HepG2 (cell line): ENCODE data around the gene C11orf24. TPM values are rescaled to one million over a fixed set of nuclear protein-coding genes. Genes with fewer than 3 reads are reported as not detected.

Experiments
- ATAC-seq: fragments of 200-7000 bp; cut with Tn5 transposase; 3 replicates; pipeline ENCODE4 v1.9.1; 2020; ENCODE audit warnings: mild to moderate bottlenecking, moderate library complexity
- BruUV-seq: library from RNA; stranded (reverse); fragments of 400-500 nt; replicated peaks from 2 replicates; lab custom pipeline; 2021; lab: Mats Ljungman, UMichigan
- CTCF ChIA-PET: fragments of 300-600 bp; formaldehyde crosslinking; extraction: SDS; loops from one replicate; lab custom pipeline; 2021; ENCODE audit warnings: low total read pairs, inconsistent platforms, low intra/inter-chr PET ratio; lab: Yijun Ruan, JAX
- POLR2A ChIA-PET: fragments of 350-600 bp; sonication (Branson Sonifier 250); formaldehyde crosslinking; loops from one replicate; lab custom pipeline; 2020; ENCODE audit warnings: antibody characterized with exemption, inconsistent platforms; lab: Yijun Ruan, JAX
- DNase-seq: peaks from one replicate; pipeline ENCODE4 v3.0.0-alpha.2; 2015; ENCODE audit warnings: low spot score
- FAIRE-seq: peaks from 3 replicates; lab custom pipeline; 2011; peaks lifted over from hg19 to GRCh38; lab: Jason Lieb, UNC
- H2AFZ ChIP-seq: one replicate; pipeline ENCODE4 v1.6.1; 2011; ENCODE audit warnings: low read length, inconsistent platforms
- H3K27ac ChIP-seq: fragments of 300-600 bp; 3 replicates; pipeline ENCODE4 v1.8.0; 2011; ENCODE audit warnings: mixed run types, mild to moderate bottlenecking, mixed read lengths, low read length, inconsistent platforms; ENCODE audit not compliant: insufficient read depth; ENCODE audit errors: extremely low read length
- H3K27me3 ChIP-seq, 2 experiments: fragments of 200-600 bp in 1 of 2; 2 replicates in 1 of 2; 3 replicates in 1 of 2; pipeline versions ENCODE4 v1.6.0 to v1.8.0; 2011; ENCODE audit warnings: low read length in 2 of 2, mild to moderate bottlenecking in 2 of 2, moderate library complexity in 2 of 2, inconsistent platforms in 1 of 2; ENCODE audit not compliant: insufficient read depth in 2 of 2, control insufficient read depth in 1 of 2
- H3K36me3 ChIP-seq, 2 experiments: fragments of 200-600 bp in 1 of 2; replicated peaks in 1 of 2; 2 replicates in 1 of 2; 3 replicates in 1 of 2; pipeline versions ENCODE4 v1.5.1 to v1.8.0; 2011; ENCODE audit warnings: low read length in 2 of 2, inconsistent platforms in 1 of 2; ENCODE audit not compliant: insufficient read depth in 2 of 2, control insufficient read depth in 1 of 2
- H3K4me1 ChIP-seq: 2 replicates; pipeline ENCODE4 v1.5.1; 2012; ENCODE audit warnings: low read length, inconsistent platforms; ENCODE audit not compliant: insufficient read depth
- H3K4me2 ChIP-seq: 2 replicates; pipeline ENCODE4 v1.6.0; 2011; ENCODE audit warnings: low read depth, low read length, inconsistent platforms
- H3K4me3 ChIP-seq, 3 experiments: fragments of 200-600 bp in 1 of 3; sonication (generic), shearing (Covaris generic) in 1 of 3; replicated peaks in 1 of 3; 2 replicates each; pipeline ENCODE4 v1.5.1; 2011 to 2016; ENCODE audit warnings: low read length in 3 of 3, inconsistent platforms in 2 of 3, low read depth in 2 of 3, mild to moderate bottlenecking in 2 of 3, control low read depth in 1 of 3, mixed read lengths in 1 of 3; ENCODE audit not compliant: insufficient read depth in 1 of 3
- H3K79me2 ChIP-seq: one replicate; pipeline ENCODE4 v1.6.1; 2011; ENCODE audit warnings: low read length, inconsistent platforms; ENCODE audit not compliant: insufficient read depth
- H3K9ac ChIP-seq: 2 replicates; pipeline ENCODE4 v1.6.0; 2011; ENCODE audit warnings: mild to moderate bottlenecking, low read depth, low read length, inconsistent platforms; ENCODE audit not compliant: insufficient read depth
- H3K9me3 ChIP-seq: 2 replicates; pipeline ENCODE4 v1.5.1; 2012; ENCODE audit warnings: mild to moderate bottlenecking, low read length
- H4K20me1 ChIP-seq: 2 replicates; pipeline ENCODE4 v1.6.0; 2011; ENCODE audit warnings: inconsistent platforms, mild to moderate bottlenecking, low read length, moderate library complexity; ENCODE audit not compliant: insufficient read depth
- CHD2 ChIP-seq: IDR thresholded peaks from 2 replicates; pipeline ENCODE4 v1.6.1; 2011; ENCODE audit warnings: low read depth, low read length, improper control_type of control experiment
- SYNCRIP ChIP-seq: fragments of 200-400 bp; formaldehyde crosslinking; IDR thresholded peaks from 2 replicates; pipeline ENCODE4 v1.6.1; 2018; ENCODE audit warnings: mild to moderate bottlenecking, low read depth, low read length; ENCODE audit not compliant: insufficient read depth
- YY1 ChIP-seq: IDR thresholded peaks from 2 replicates; pipeline ENCODE4 v1.6.1; 2011; ENCODE audit warnings: low read length, low read depth, moderate library complexity, mild to moderate bottlenecking; ENCODE audit not compliant: insufficient read depth, insufficient replicate concordance
- ZNF558 ChIP-seq: sonication (generic); formaldehyde crosslinking; IDR thresholded peaks from 2 replicates; pipeline ENCODE4 v1.9.0; 2022; ENCODE audit warnings: mild to moderate bottlenecking, missing genetic modification reagents, borderline replicate concordance
- WGBS: methylation state at CpG from one replicate; pipeline ENCODE4 v1.1.6; 2017; ENCODE audit warnings: low lambda C conversion rate; 5-methylcytosine and 5-hydroxymethylcytosine counted together
- in situ Hi-C: cut with HindIII; loops from 2 replicates; pipeline ENCODE4 v1.10.0; 2017; ENCODE audit warnings: low pct_unique_long_range_greater_than_20kb; ENCODE audit not compliant: extremely low pct_ligation_motif_present
- intact Hi-C: fragments of 100-400 bp; cut with micrococcal nuclease; formaldehyde crosslinking; loops from one replicate; pipeline ENCODE4 v1.10.0; 2022; ENCODE audit not compliant: unreplicated experiment
- polyA plus RNA-seq, 8 experiments: library from polyadenylated mRNA; depleted of rRNA in 3 of 8; stranded (reverse) in 7 of 8; unstranded in 1 of 8; fragments of >200 nt; fragmentation: Illumina TruSeq in 4 of 8; extraction: Trizol in 4 of 8; gene quantifications; 2 replicates each; pipeline versions ENCODE4 v1.2.1 to v1.2.3, GENCODE V29; 2011 to 2016; ENCODE audit warnings: low read depth in 4 of 8, missing spikeins in 1 of 8, mixed read lengths in 1 of 8; ENCODE audit not compliant: insufficient read depth in 1 of 8
- total RNA-seq, 5 experiments: library from RNA; depleted of rRNA; stranded (reverse); fragments of >200 nt; fragmentation: Illumina TruSeq; extraction: Trizol; gene quantifications; 2 replicates each; pipeline ENCODE4 v1.2.3, GENCODE V29; 2016; ENCODE audit warnings: low read depth in 1 of 5
- TF ChIP-seq, protein P1 (sequence below), 2 experiments: sonication (generic) in 1 of 2; formaldehyde crosslinking in 1 of 2; IDR thresholded peaks; 2 replicates each; pipeline versions ENCODE4 v1.6.1 to v1.9.0; 2014 to 2022; ENCODE audit warnings: antibody characterized with exemption in 1 of 2, borderline replicate concordance in 1 of 2, inconsistent platforms in 1 of 2, low read depth in 1 of 2, missing genetic modification reagents in 1 of 2
- TF ChIP-seq, protein P2 (sequence below): sonication (generic); formaldehyde crosslinking; IDR thresholded peaks from 2 replicates; pipeline ENCODE4 v1.4.0; 2020; ENCODE audit warnings: missing genetic modification reagents
- TF ChIP-seq, protein P3 (sequence below): sonication (generic); formaldehyde crosslinking; IDR thresholded peaks from 2 replicates; pipeline ENCODE4 v1.4.0; 2020; ENCODE audit warnings: mild to moderate bottlenecking, missing genetic modification reagents
- TF ChIP-seq, protein P4 (sequence below): sonication (generic); formaldehyde crosslinking; conservative IDR thresholded peaks from 2 replicates; pipeline ENCODE4 v1.4.0; 2020; ENCODE audit warnings: missing genetic modification reagents

The C11orf24 gene
- total and polyA plus RNA-seq, 2 of the 13 experiments (the other 11 are each of a cell fraction or from before 2014, with no cell fraction given): 52.9 to 55.5 TPM

DNA sequence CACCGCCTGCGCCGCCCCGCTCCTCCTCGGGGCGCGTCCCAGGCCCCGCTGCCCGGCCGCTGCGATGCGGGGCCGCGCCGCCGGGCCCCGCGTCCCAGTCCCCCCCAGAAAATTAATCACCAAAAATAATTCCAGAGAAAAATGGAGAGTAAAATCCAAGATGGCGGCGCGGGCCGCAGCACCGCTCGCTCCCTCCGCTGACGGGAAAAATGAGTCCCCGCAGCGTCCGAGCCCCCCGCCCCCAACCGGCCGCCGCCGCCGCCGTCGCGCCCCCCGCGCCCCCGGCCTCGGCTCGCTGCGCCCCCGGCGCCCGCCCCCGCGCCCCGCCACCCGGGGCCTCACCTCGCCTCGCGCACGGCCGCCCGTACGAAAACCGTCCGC is 58.6 kb downstream of the C11orf24 start, which contains the start of gene KMT5B:
KMT5B (minus strand) TSS at position 162 of the 381 bp plus-strand sequence. CDS start 23,220 bp downstream, outside the sequence.
- H3K27me3 ChIP-seq: no peaks in the 10 kb centered on the region; a peak in 1 of 5 replicates
- TF ChIP-seq, protein P1, sequence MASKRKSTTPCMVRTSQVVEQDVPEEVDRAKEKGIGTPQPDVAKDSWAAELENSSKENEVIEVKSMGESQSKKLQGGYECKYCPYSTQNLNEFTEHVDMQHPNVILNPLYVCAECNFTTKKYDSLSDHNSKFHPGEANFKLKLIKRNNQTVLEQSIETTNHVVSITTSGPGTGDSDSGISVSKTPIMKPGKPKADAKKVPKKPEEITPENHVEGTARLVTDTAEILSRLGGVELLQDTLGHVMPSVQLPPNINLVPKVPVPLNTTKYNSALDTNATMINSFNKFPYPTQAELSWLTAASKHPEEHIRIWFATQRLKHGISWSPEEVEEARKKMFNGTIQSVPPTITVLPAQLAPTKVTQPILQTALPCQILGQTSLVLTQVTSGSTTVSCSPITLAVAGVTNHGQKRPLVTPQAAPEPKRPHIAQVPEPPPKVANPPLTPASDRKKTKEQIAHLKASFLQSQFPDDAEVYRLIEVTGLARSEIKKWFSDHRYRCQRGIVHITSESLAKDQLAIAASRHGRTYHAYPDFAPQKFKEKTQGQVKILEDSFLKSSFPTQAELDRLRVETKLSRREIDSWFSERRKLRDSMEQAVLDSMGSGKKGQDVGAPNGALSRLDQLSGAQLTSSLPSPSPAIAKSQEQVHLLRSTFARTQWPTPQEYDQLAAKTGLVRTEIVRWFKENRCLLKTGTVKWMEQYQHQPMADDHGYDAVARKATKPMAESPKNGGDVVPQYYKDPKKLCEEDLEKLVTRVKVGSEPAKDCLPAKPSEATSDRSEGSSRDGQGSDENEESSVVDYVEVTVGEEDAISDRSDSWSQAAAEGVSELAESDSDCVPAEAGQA (IDR thresholded peaks at IDR 0.05; ENCODE audit: low read depth): peak; percentile 81
- TF ChIP-seq, protein P1 (CRISPR knock-in tag; IDR thresholded peaks at IDR 0.05; ENCODE audit: borderline replicate concordance): no peak
- TF ChIP-seq, protein P2, sequence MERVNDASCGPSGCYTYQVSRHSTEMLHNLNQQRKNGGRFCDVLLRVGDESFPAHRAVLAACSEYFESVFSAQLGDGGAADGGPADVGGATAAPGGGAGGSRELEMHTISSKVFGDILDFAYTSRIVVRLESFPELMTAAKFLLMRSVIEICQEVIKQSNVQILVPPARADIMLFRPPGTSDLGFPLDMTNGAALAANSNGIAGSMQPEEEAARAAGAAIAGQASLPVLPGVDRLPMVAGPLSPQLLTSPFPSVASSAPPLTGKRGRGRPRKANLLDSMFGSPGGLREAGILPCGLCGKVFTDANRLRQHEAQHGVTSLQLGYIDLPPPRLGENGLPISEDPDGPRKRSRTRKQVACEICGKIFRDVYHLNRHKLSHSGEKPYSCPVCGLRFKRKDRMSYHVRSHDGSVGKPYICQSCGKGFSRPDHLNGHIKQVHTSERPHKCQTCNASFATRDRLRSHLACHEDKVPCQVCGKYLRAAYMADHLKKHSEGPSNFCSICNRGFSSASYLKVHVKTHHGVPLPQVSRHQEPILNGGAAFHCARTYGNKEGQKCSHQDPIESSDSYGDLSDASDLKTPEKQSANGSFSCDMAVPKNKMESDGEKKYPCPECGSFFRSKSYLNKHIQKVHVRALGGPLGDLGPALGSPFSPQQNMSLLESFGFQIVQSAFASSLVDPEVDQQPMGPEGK (CRISPR knock-in tag): peak; percentile 33; the same call in 1 of the 2 replicates
- TF ChIP-seq YY1 (peak; percentile 93), ZNF558 (CRISPR knock-in tag) (0 out of 2 replicates have a peak, but pooled peaks have one; percentile 11), CHD2 (peak; percentile 75), SYNCRIP (no peak)
- TF ChIP-seq, protein P3, sequence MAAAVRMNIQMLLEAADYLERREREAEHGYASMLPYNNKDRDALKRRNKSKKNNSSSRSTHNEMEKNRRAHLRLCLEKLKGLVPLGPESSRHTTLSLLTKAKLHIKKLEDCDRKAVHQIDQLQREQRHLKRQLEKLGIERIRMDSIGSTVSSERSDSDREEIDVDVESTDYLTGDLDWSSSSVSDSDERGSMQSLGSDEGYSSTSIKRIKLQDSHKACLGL (CRISPR knock-in tag): no peak
- TF ChIP-seq, protein P4, sequence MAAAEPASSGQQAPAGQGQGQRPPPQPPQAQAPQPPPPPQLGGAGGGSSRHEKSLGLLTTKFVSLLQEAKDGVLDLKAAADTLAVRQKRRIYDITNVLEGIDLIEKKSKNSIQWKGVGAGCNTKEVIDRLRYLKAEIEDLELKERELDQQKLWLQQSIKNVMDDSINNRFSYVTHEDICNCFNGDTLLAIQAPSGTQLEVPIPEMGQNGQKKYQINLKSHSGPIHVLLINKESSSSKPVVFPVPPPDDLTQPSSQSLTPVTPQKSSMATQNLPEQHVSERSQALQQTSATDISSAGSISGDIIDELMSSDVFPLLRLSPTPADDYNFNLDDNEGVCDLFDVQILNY (CRISPR knock-in tag): no peak
- TF ChIP-seq, all 625 proteins: peak for 5
- H3K4me2 ChIP-seq: peak within 1 kb of the TSS; percentile 93
- H3K4me3 ChIP-seq: peak within 1 kb of the TSS; percentile 74 to 96 (median 85)
- H3K27ac ChIP-seq: peak within 1 kb of the TSS; percentile 98
- H3K9me3 ChIP-seq: no peaks in the 10 kb centered on the region
- H3K36me3 ChIP-seq: no peaks in the 10 kb centered on the region
- H2AFZ ChIP-seq: no peak within 1 kb of the TSS
- intact Hi-C loops: loop anchor here (2.0 kb wide), 1 partner anchor 86 kb away; no protein-coding TSS in a partner anchor
- no peak for FAIRE-seq
- in situ Hi-C loops: loop anchor here (5.0 kb wide), 1 partner anchor 84 kb away; no protein-coding TSS in a partner anchor
- no peak for DNase-seq
- peaks cover 45% of the 10 kb centered on the region for H3K79me2 ChIP-seq
- peak within 1 kb of the TSS; percentile 93 for H3K9ac ChIP-seq
- CTCF ChIA-PET: interaction anchor here (1.6 kb wide), 1 partner anchor 85 kb away, joined by 5 read pairs; no protein-coding TSS in a partner anchor
- POLR2A ChIA-PET: interaction anchor here (1.0 to 6.1 kb wide), 2 partner anchors 84 to 85 kb away, joined by 3 to 73 read pairs; no protein-coding TSS in a partner anchor
- no peak for ATAC-seq
- H3K4me1 ChIP-seq: peaks cover 73% of the 10 kb centered on the region
- no TSS peak for BruUV-seq
- 0% methylated on average over 10 of the region's 60 CpGs for WGBS
- H4K20me1 ChIP-seq: peaks cover 31% of the 10 kb centered on the region
